C4-2B (cell line): Measurements from ENCODE around the gene GNB2.
"Not testable (repeated sequence)": the region's sequence is repeated elsewhere in the genome, so short reads cannot be mapped to it uniquely, and the experiment has no call there.

Source experiments
- H3K27ac ChIP-seq: fragments of 450-650 bp; 2 replicates; pipeline ENCODE4 v1.5.1; 2017
- CTCF ChIP-seq: fragments of 450-650 bp; conservative IDR thresholded peaks from 2 replicates; pipeline ENCODE4 v1.5.1; 2017; ENCODE audit warnings: mild to moderate bottlenecking
- ZFX ChIP-seq: fragments of 450-650 bp; IDR thresholded peaks from 2 replicates; pipeline ENCODE4 v1.6.1; 2017

Gene GNB2

GRCh38 chr7:100642534-100642907, 31.0 kb upstream of the GNB2 start:
- no peak overlapping the region for H3K27ac ChIP-seq
- no peak for TF ChIP-seq CTCF

- TF ChIP-seq CTCF (no peak), ZFX (no peak)
- no peak overlapping the region for H3K27ac ChIP-seq
Observed at GRCh38 chr7:100649826-100650565, 23.5 kb upstream of the GNB2 start.

GRCh38 chr7:100654908-100655831, 18.4 kb upstream of the GNB2 start:
- no peak overlapping the region for H3K27ac ChIP-seq
- TF ChIP-seq CTCF (no peak), ZFX (no peak)

- no peak within 1 kb of the TSS for H3K27ac ChIP-seq
Observed at GRCh38 chr7:100655908-100656674, 17.4 kb upstream of the GNB2 start, which contains the start of gene ACTL6B. Gene ACTL6B, minus strand, starts transcription at chr7:100656448. Its CDS starts 94 bp downstream, at chr7:100656354.

GRCh38 chr7:100662194-100662776, 11.3 kb upstream of the GNB2 start:
- H3K27ac ChIP-seq = not testable (repeated sequence)

More at GRCh38 chr7:100655908-100656674, 17.4 kb upstream of the GNB2 start, which contains the start of gene ACTL6B:
- no peak for TF ChIP-seq ZFX
- no peak for TF ChIP-seq CTCF

GRCh38 chr7:100665168-100665726, 8.3 kb upstream of the GNB2 start:
- no peak overlapping the region for H3K27ac ChIP-seq
- TF ChIP-seq CTCF = no peak
- no peak for TF ChIP-seq ZFX
